GM19035 (cell line): ENCODE results near the gene IGFBP7.

Experiments
- ATAC-seq: cut with Tn5 transposase; IDR thresholded peaks from one replicate; pipeline ENCODE4 v1.9.1; 2021; ENCODE audit not compliant: unreplicated experiment

IGFBP7 gene

GRCh38 chr4:57109847-57110639 lies at the start of gene IGFBP7:
IGFBP7 (minus strand) TSS chr4:57110385; CDS start chr4:57110351, 34 bp downstream.
- ATAC-seq, result peak; percentile 52

- no peak for ATAC-seq
These were observed 49.7 kb upstream of the IGFBP7 start for GRCh38 chr4:57159866-57160265.

- no peak for ATAC-seq
These were observed 48.6 kb upstream of the IGFBP7 start for GRCh38 chr4:57158762-57159161.

- ATAC-seq, result no peak
These were observed 48.0 kb upstream of the IGFBP7 start for GRCh38 chr4:57158221-57158620.

- no peak for ATAC-seq
These were observed 47.5 kb upstream of the IGFBP7 start for GRCh38 chr4:57157596-57158137.

- no peak for ATAC-seq
These were observed 46.2 kb upstream of the IGFBP7 start for GRCh38 chr4:57156242-57156990.

GRCh38 chr4:57154926-57155325 lies 44.7 kb upstream of the IGFBP7 start:
- no peak for ATAC-seq

GRCh38 chr4:57154191-57154590 lies 44.0 kb upstream of the IGFBP7 start:
- ATAC-seq, result no peak

- no peak for ATAC-seq
These were observed 43.0 kb upstream of the IGFBP7 start for GRCh38 chr4:57153207-57153606.

GRCh38 chr4:57151481-57151880 lies 41.3 kb upstream of the IGFBP7 start:
- no peak for ATAC-seq

GRCh38 chr4:57149833-57150232 lies 39.6 kb upstream of the IGFBP7 start:
- no peak for ATAC-seq

- ATAC-seq, result no peak
These were observed 38.8 kb upstream of the IGFBP7 start for GRCh38 chr4:57148831-57149505.

- no peak for ATAC-seq
These were observed 38.0 kb upstream of the IGFBP7 start for GRCh38 chr4:57148177-57148576.

- ATAC-seq, result no peak
These were observed 37.3 kb upstream of the IGFBP7 start for GRCh38 chr4:57147335-57148060.

GRCh38 chr4:57146444-57146843 lies 36.3 kb upstream of the IGFBP7 start:
- ATAC-seq, result no peak

GRCh38 chr4:57144466-57144865 lies 34.3 kb upstream of the IGFBP7 start:
- no peak for ATAC-seq

GRCh38 chr4:57139783-57140182 lies 29.6 kb upstream of the IGFBP7 start:
- ATAC-seq, result no peak

GRCh38 chr4:57137261-57137660 lies 27.1 kb upstream of the IGFBP7 start:
- no peak for ATAC-seq

- no peak for ATAC-seq
These were observed 26.1 kb upstream of the IGFBP7 start for GRCh38 chr4:57136281-57136680.

- ATAC-seq, result no peak
These were observed 22.6 kb upstream of the IGFBP7 start for GRCh38 chr4:57132743-57133137.
